HG03469 (cell line): ENCODE measurements around the gene PLCG2.
"Not testable (repeated sequence)": the region's sequence is repeated elsewhere in the genome, so short reads cannot be mapped to it uniquely, and the experiment has no call there.

Source experiments
- ATAC-seq: cut with Tn5 transposase; IDR thresholded peaks from one replicate; pipeline ENCODE4 v1.9.1; 2021; ENCODE audit warnings: mild to moderate bottlenecking, moderate library complexity, moderate number of reproducible peaks; ENCODE audit not compliant: unreplicated experiment

The PLCG2 gene

GRCh38 chr16:81752876-81753227 is 26.2 kb upstream of the PLCG2 start:
- no peak for ATAC-seq

- ATAC-seq: no peak
These were observed 24.2 kb upstream of the PLCG2 start for GRCh38 chr16:81754858-81755257.

- no peak for ATAC-seq
These were observed 23.0 kb upstream of the PLCG2 start for GRCh38 chr16:81755915-81756614.

- ATAC-seq: no peak
These were observed 22.3 kb upstream of the PLCG2 start for GRCh38 chr16:81756615-81757356.

GRCh38 chr16:81758376-81758775 is 20.7 kb upstream of the PLCG2 start:
- ATAC-seq: no peak

GRCh38 chr16:81762322-81762721 is 16.8 kb upstream of the PLCG2 start:
- ATAC-seq: not testable (repeated sequence)

GRCh38 chr16:81765111-81765919 is 13.8 kb upstream of the PLCG2 start:
- no peak for ATAC-seq

GRCh38 chr16:81765969-81766368 is 13.1 kb upstream of the PLCG2 start:
- no peak for ATAC-seq

- no peak for ATAC-seq
These were observed 11.0 kb upstream of the PLCG2 start for GRCh38 chr16:81767987-81768592.

GRCh38 chr16:81770008-81770407 is 9.1 kb upstream of the PLCG2 start:
- no peak for ATAC-seq

GRCh38 chr16:81774348-81774747 is 4.7 kb upstream of the PLCG2 start:
- ATAC-seq: no peak

- ATAC-seq: no peak
These were observed 3.5 kb upstream of the PLCG2 start for GRCh38 chr16:81775570-81775969.

- no peak for ATAC-seq
These were observed 860 bp upstream of the PLCG2 start for GRCh38 chr16:81778231-81778630.

- ATAC-seq: no peak
These were observed 637 bp downstream of the PLCG2 start for GRCh38 chr16:81779536-81780320.

GRCh38 chr16:81780350-81780749 is 1.3 kb downstream of the PLCG2 start:
- no peak for ATAC-seq

GRCh38 chr16:81782236-81782635 is 3.1 kb downstream of the PLCG2 start:
- ATAC-seq: no peak

GRCh38 chr16:81784072-81784795 is 5.1 kb downstream of the PLCG2 start:
- ATAC-seq: no peak

- ATAC-seq: no peak
These were observed 6.2 kb downstream of the PLCG2 start for GRCh38 chr16:81785138-81785924.

- no peak for ATAC-seq
These were observed 7.2 kb downstream of the PLCG2 start for GRCh38 chr16:81786321-81786720.
